GM18505 (cell line): ENCODE results near the gene ROGDI.
A peak's percentile ranks its signal among the peaks of the same experiment; 100 is the strongest.

ENCODE experiments used
- ATAC-seq: cut with Tn5 transposase; IDR thresholded peaks from one replicate; pipeline ENCODE4 v1.9.1; 2021; ENCODE audit not compliant: unreplicated experiment
- POLR2A ChIP-seq: IDR thresholded peaks from 4 replicates; pipeline ENCODE4 v1.6.1; 2011; ENCODE audit warnings: borderline replicate concordance; ENCODE audit not compliant: insufficient read depth, insufficient read length; ENCODE audit errors: extremely low read depth

The ROGDI gene

GRCh38 chr16:4755687-4756086 is 46.7 kb downstream of the ROGDI start:
- no peak for TF ChIP-seq POLR2A
- no peak for ATAC-seq

GRCh38 chr16:4754865-4755264 is 47.6 kb downstream of the ROGDI start:
- TF ChIP-seq POLR2A, result no peak
- no peak for ATAC-seq

GRCh38 chr16:4753227-4753626 is 49.2 kb downstream of the ROGDI start:
- no peak for TF ChIP-seq POLR2A
- ATAC-seq, result no peak

- no peak for TF ChIP-seq POLR2A
- ATAC-seq, result no peak
These were observed 49.9 kb downstream of the ROGDI start for GRCh38 chr16:4752351-4753100.

- TF ChIP-seq POLR2A, result no peak
- no peak for ATAC-seq
These were observed 51.5 kb downstream of the ROGDI start for GRCh38 chr16:4750896-4751295.

GRCh38 chr16:4749700-4750257 is 52.7 kb downstream of the ROGDI start:
- TF ChIP-seq POLR2A, result no peak
- ATAC-seq, result peak; percentile 45

- no peak for ATAC-seq
These were observed 53.6 kb downstream of the ROGDI start for GRCh38 chr16:4748682-4749411.

GRCh38 chr16:4747906-4748681 is 54.3 kb downstream of the ROGDI start:
- TF ChIP-seq POLR2A, result no peak
- no peak for ATAC-seq

More at GRCh38 chr16:4748682-4749411, 53.6 kb downstream of the ROGDI start:
- TF ChIP-seq POLR2A, result no peak

GRCh38 chr16:4746991-4747574 is 55.4 kb downstream of the ROGDI start:
- no peak for TF ChIP-seq POLR2A
- ATAC-seq, result no peak
